Endothelial cell of umbilical vein (primary cell): ENCODE results near the gene TMEM11. TPM values are rescaled to one million over a fixed set of nuclear protein-coding genes. Genes with fewer than 3 reads are reported as not detected.

Experiments used
- BruUV-seq: library from RNA; stranded (reverse); fragments of 400-500 nt; replicated peaks from 2 replicates; lab custom pipeline; 2021; lab: Mats Ljungman, UMichigan
- CTCF ChIA-PET: fragments of 300-600, 350-600 bp; sonication (Branson Sonifier 250); formaldehyde crosslinking; loops from one replicate; lab custom pipeline; 2021; ENCODE audit warnings: antibody characterized with exemption, inconsistent platforms; lab: Charles Lee
- POLR2A ChIA-PET: fragments of 300-600, 350-600 bp; sonication (Branson Sonifier 250); formaldehyde crosslinking; loops from one replicate; lab custom pipeline; 2021; ENCODE audit warnings: antibody characterized with exemption, inconsistent platforms; lab: Charles Lee
- DNase-seq: peaks from one replicate; pipeline ENCODE4 v3.0.0-alpha.2; 2011; ENCODE audit warnings: low read depth, low spot score
- FAIRE-seq: peaks from 2 replicates; lab custom pipeline; 2011; peaks lifted over from hg19 to GRCh38; lab: Jason Lieb, UNC
- H2AFZ ChIP-seq: 2 replicates; pipeline ENCODE4 v1.6.0; 2012; ENCODE audit warnings: low read depth, low read length, control low read depth, inconsistent platforms
- H3K27ac ChIP-seq: 2 replicates; pipeline ENCODE4 v1.5.1; 2011; ENCODE audit warnings: low read depth, mild to moderate bottlenecking, control low read depth, low read length, moderate library complexity; ENCODE audit not compliant: insufficient read depth
- H3K27me3 ChIP-seq, 2 experiments: 2 replicates each; pipeline versions ENCODE4 v1.6.0 to v1.6.1; 2011; ENCODE audit warnings: low read length in 2 of 2, mixed read lengths in 1 of 2; ENCODE audit not compliant: control insufficient read depth in 2 of 2, insufficient read depth in 2 of 2
- H3K36me3 ChIP-seq, 2 experiments: 2 replicates in 1 of 2; 3 replicates in 1 of 2; pipeline ENCODE4 v1.5.1; 2011; ENCODE audit warnings: low read length in 2 of 2, mild to moderate bottlenecking in 1 of 2, moderate library complexity in 1 of 2; ENCODE audit not compliant: control insufficient read depth in 2 of 2, insufficient read depth in 2 of 2; ENCODE audit errors: extremely low read depth in 1 of 2
- H3K4me1 ChIP-seq: 3 replicates; pipeline ENCODE4 v1.5.1; 2011; ENCODE audit warnings: mild to moderate bottlenecking, low read length; ENCODE audit not compliant: control insufficient read depth, insufficient read depth; ENCODE audit errors: extremely low read depth
- H3K4me2 ChIP-seq: 2 replicates; pipeline ENCODE4 v1.6.1; 2011; ENCODE audit warnings: low read length, control low read depth, mixed read lengths; ENCODE audit not compliant: insufficient read depth
- H3K4me3 ChIP-seq, 3 experiments: fragments of 200-600 bp in 1 of 3; sonication (generic), shearing (Covaris generic) in 1 of 3; replicated peaks in 1 of 3; 2 replicates each; pipeline ENCODE4 v1.5.1; 2011 to 2016; ENCODE audit warnings: control low read depth in 3 of 3, low read length in 3 of 3, mild to moderate bottlenecking in 2 of 3, inconsistent platforms in 1 of 3, low read depth in 1 of 3, moderate library complexity in 1 of 3; ENCODE audit not compliant: insufficient read depth in 1 of 3
- H3K79me2 ChIP-seq: 2 replicates; pipeline ENCODE4 v1.6.0; 2012; ENCODE audit warnings: low read length, inconsistent platforms; ENCODE audit not compliant: control insufficient read depth, insufficient read depth
- H3K9ac ChIP-seq: replicated peaks from 2 replicates; pipeline ENCODE3; 2011; ENCODE audit warnings: low read length, control low read depth; ENCODE audit not compliant: insufficient read depth; ENCODE audit errors: extremely low read depth
- H3K9me1 ChIP-seq: replicated peaks from 3 replicates; pipeline ENCODE4 v1.6.0; 2011; ENCODE audit warnings: mild to moderate bottlenecking, low read length; ENCODE audit not compliant: control insufficient read depth, insufficient read depth; ENCODE audit errors: extremely low read depth
- H3K9me3 ChIP-seq: replicated peaks from 2 replicates; pipeline ENCODE4 v1.5.1; 2012; ENCODE audit warnings: low read length, inconsistent platforms; ENCODE audit not compliant: control insufficient read depth, insufficient read depth
- H4K20me1 ChIP-seq: replicated peaks from 2 replicates; pipeline ENCODE3; 2011; ENCODE audit warnings: mild to moderate bottlenecking, low read length; ENCODE audit not compliant: control insufficient read depth, insufficient read depth; ENCODE audit errors: extremely low read depth
- EZH2 ChIP-seq: IDR thresholded peaks from 2 replicates; pipeline ENCODE4 v1.6.1; 2012; ENCODE audit warnings: borderline replicate concordance, low read depth, mild to moderate bottlenecking, moderate library complexity, low read length, inconsistent platforms; ENCODE audit not compliant: severe bottlenecking
- GATA2 ChIP-seq: IDR thresholded peaks from 2 replicates; pipeline ENCODE4 v1.7.0; 2011; ENCODE audit warnings: low read depth, mild to moderate bottlenecking, moderate library complexity, mixed read lengths, low read length; ENCODE audit not compliant: insufficient read length, insufficient read depth
- JUN ChIP-seq: IDR thresholded peaks from 2 replicates; pipeline ENCODE4 v1.6.1; 2011; ENCODE audit warnings: borderline replicate concordance, low read depth; ENCODE audit not compliant: insufficient read length, insufficient read depth
- MAX ChIP-seq: IDR thresholded peaks from 2 replicates; pipeline ENCODE4 v1.6.1; 2011; ENCODE audit not compliant: insufficient read depth, insufficient read length
- POLR2A ChIP-seq: IDR thresholded peaks from 2 replicates; pipeline ENCODE4 v1.6.1; 2012; ENCODE audit warnings: low read depth, mild to moderate bottlenecking, control low read depth, low read length
- POLR2AphosphoS5 ChIP-seq: IDR thresholded peaks from 2 replicates; pipeline ENCODE4 v1.6.1; 2012; ENCODE audit warnings: low read depth, mild to moderate bottlenecking, control low read depth, low read length, moderate library complexity; ENCODE audit not compliant: insufficient read depth
- dilution Hi-C: fragments of 300-500 bp; cut with MboI; formaldehyde crosslinking; loops from one replicate; pipeline ENCODE4 v1.15.0; 2019; ENCODE audit warnings: low sequenced_read_pairs; ENCODE audit not compliant: extremely low pct_ligation_motif_present
- intact Hi-C: fragments of 100-400 bp; cut with micrococcal nuclease; formaldehyde crosslinking; loops from one replicate; pipeline ENCODE4 v1.10.0; 2022
- polyA plus RNA-seq, 4 experiments: library from polyadenylated mRNA; depleted of rRNA in 3 of 4; stranded (reverse) in 3 of 4; unstranded in 1 of 4; fragments of >200 nt; gene quantifications; 2 replicates each; pipeline versions ENCODE4 v1.2.1 to v1.2.3, GENCODE V29; 2011 to 2012; ENCODE audit warnings: missing spikeins in 1 of 4
- total RNA-seq: library from RNA; stranded (reverse); gene quantifications from 2 replicates; pipeline ENCODE4 v1.2.3, GENCODE V29; 2021
- TF ChIP-seq, protein P1 (sequence below), 2 donors: IDR thresholded peaks; 1 replicate in 1 of 2; 2 replicates in 1 of 2; pipeline ENCODE4 v1.5.1; 2011; ENCODE audit warnings: low read length in 2 of 2, mild to moderate bottlenecking in 2 of 2, moderate library complexity in 2 of 2, control low read depth in 1 of 2, inconsistent platforms in 1 of 2, low read depth in 1 of 2; ENCODE audit not compliant: insufficient read depth in 1 of 2; ENCODE audit errors: extremely low read depth in 1 of 2

Gene TMEM11
- total and polyA plus RNA-seq, 2 donors (not counting 3 experiments of a cell fraction or from before 2014, with no cell fraction given), result 27.4 to 79.9 TPM

- DNase-seq (no peak), FAIRE-seq (no peak)
- POLR2A ChIA-PET, result no interaction called here
- H3K9me1 ChIP-seq, result no peaks in the 10 kb centered on the region
- no peak overlapping the region for H2AFZ ChIP-seq
- no peak overlapping the region for H3K4me3 ChIP-seq
- no peaks in the 10 kb centered on the region for H4K20me1 ChIP-seq
- H3K4me2 ChIP-seq, result no peak overlapping the region
- dilution Hi-C loops (no loop called here), intact Hi-C loops (loop anchor here (10.0 kb wide), 1 partner anchor 45 kb away; the partner anchor contains the start of gene TMEM11)
- BruUV-seq, result no TSS peak
- H3K79me2 ChIP-seq, result no peaks in the 10 kb centered on the region
- no peak overlapping the region for H3K9ac ChIP-seq
- H3K4me1 ChIP-seq, result no peaks in the 10 kb centered on the region
- no peaks in the 10 kb centered on the region for H3K27me3 ChIP-seq
- H3K27ac ChIP-seq, result no peak overlapping the region
- TF ChIP-seq POLR2AphosphoS5 (no peak), GATA2 (no peak), EZH2 (no peak), MAX (no peak), JUN (no peak), POLR2A (no peak)
- TF ChIP-seq, protein P1, sequence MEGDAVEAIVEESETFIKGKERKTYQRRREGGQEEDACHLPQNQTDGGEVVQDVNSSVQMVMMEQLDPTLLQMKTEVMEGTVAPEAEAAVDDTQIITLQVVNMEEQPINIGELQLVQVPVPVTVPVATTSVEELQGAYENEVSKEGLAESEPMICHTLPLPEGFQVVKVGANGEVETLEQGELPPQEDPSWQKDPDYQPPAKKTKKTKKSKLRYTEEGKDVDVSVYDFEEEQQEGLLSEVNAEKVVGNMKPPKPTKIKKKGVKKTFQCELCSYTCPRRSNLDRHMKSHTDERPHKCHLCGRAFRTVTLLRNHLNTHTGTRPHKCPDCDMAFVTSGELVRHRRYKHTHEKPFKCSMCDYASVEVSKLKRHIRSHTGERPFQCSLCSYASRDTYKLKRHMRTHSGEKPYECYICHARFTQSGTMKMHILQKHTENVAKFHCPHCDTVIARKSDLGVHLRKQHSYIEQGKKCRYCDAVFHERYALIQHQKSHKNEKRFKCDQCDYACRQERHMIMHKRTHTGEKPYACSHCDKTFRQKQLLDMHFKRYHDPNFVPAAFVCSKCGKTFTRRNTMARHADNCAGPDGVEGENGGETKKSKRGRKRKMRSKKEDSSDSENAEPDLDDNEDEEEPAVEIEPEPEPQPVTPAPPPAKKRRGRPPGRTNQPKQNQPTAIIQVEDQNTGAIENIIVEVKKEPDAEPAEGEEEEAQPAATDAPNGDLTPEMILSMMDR (IDR thresholded peaks at IDR 0.05; ENCODE audit: extremely low read depth in 1 of 2, insufficient read depth in 1 of 2, low read depth in 1 of 2, low read length in 2 of 2), result no peak
- H3K36me3 ChIP-seq, result no peaks in the 10 kb centered on the region
- H3K9me3 ChIP-seq, result no peaks in the 10 kb centered on the region
- CTCF ChIA-PET, result interaction anchor here (1.4 kb wide), 1 partner anchor 50 kb away, joined by 7 read pairs; no protein-coding TSS in a partner anchor
Measured at GRCh38 chr17:21169496-21169895, 44.5 kb downstream of the TMEM11 start.
